Hepatocyte (in vitro differentiated cells): ENCODE data around the gene TECR.

ENCODE experiments used
- EZH2 ChIP-seq: fragments of 200-600 bp; sonication (generic); IDR thresholded peaks from 2 replicates; pipeline ENCODE4 v1.6.1; 2016; ENCODE audit warnings: antibody characterized with exemption, mild to moderate bottlenecking, borderline replicate concordance
- EZH2phosphoT487 ChIP-seq: fragments of 200-600 bp; sonication (generic); IDR thresholded peaks from one replicate; pipeline ENCODE4 v1.6.1; 2018; ENCODE audit warnings: antibody characterized with exemption, mild to moderate bottlenecking, low read depth, moderate library complexity; ENCODE audit not compliant: unreplicated experiment, severe bottlenecking
- TF ChIP-seq, protein P1 (sequence below): fragments of 200-600 bp; sonication (generic); IDR thresholded peaks from 2 replicates; pipeline ENCODE4 v1.5.1; 2016; ENCODE audit warnings: antibody characterized with exemption, mild to moderate bottlenecking; ENCODE audit not compliant: poor library complexity

DNA sequence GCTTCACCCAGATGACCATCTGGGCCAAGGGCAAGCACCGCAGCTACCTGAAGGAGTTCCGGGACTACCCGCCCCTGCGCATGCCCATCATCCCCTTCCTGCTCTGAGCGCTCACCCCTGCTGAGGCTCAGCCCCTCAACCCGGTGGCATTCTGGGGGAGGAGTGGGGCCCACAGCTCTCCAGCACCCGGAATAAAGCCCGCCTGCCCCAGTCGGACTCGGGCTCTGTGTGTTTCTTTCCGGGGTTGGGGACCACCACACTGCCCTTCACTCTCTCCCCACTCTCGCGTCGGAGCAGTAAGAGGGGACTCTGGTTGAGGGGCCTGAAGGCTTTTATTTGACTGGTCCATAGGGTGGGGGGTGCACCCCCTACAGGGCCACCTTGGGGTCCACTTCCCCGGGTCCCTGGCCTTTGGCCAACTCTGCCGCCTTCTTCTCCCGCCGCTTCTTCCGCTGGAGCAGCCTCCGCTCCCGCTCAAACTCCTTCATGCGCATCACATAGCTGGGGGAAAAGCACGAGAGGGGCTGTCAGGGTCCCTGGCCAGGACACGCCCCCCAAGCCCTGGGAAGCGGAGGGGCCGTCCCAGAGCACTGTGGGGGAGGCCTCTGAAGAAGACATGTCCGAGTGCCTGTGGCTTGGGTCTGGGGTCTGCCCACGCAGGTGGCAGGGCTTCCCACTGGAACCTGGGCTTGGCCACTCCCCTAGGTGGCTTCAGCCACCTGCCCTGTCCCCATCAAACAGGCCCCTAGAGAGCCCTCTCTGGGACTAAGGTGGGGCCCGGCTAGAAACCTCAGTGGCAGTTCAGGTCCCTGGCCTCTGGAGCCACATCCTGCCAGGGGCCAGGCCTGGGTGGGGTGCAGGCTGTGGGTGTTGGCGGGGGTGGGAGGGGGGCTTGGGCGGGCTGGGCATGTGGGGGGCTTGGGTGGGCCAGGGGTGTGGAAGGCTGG lies 36.6 kb downstream of the TECR start:
- TF ChIP-seq, protein P1, sequence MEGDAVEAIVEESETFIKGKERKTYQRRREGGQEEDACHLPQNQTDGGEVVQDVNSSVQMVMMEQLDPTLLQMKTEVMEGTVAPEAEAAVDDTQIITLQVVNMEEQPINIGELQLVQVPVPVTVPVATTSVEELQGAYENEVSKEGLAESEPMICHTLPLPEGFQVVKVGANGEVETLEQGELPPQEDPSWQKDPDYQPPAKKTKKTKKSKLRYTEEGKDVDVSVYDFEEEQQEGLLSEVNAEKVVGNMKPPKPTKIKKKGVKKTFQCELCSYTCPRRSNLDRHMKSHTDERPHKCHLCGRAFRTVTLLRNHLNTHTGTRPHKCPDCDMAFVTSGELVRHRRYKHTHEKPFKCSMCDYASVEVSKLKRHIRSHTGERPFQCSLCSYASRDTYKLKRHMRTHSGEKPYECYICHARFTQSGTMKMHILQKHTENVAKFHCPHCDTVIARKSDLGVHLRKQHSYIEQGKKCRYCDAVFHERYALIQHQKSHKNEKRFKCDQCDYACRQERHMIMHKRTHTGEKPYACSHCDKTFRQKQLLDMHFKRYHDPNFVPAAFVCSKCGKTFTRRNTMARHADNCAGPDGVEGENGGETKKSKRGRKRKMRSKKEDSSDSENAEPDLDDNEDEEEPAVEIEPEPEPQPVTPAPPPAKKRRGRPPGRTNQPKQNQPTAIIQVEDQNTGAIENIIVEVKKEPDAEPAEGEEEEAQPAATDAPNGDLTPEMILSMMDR, result no peak
- TF ChIP-seq EZH2 (no peak), EZH2phosphoT487 (no peak)
